Measurements from ENCODE around the gene CTPS1. TPM values are rescaled to one million over a fixed set of nuclear protein-coding genes. Genes with fewer than 3 reads are reported as not detected.

The CTPS1 gene
- total RNA-seq, 2 donors from 2014 or later, result 14.1 to 25.5 TPM

DNA sequence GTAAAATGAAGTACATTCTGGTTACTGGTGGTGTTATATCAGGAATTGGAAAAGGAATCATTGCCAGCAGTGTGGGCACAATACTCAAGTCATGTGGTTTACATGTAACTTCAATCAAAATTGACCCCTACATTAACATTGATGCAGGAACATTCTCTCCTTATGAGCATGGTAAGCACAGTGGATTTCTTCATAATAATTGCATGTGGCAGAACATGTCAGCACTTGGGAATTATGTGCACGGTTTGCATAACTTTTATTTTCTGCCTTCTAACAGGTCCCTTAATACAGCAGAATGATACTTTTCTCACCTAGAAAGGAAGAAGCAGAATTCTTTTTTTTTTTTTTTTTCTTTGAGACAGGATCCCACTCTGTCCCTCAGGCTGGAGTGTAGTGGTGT lies 3.8 kb downstream of the CTPS1 start:
- no peak for DNase-seq
- Histone ChIP-seq H3K4me1 (no peaks in the 10 kb centered on the region), H3K36me3 (no peaks in the 10 kb centered on the region), H3K9ac (ENCODE audit: low read depth in 2 of 2, low read length in 2 of 2) (no peak overlapping the region), H3K9me3 (no peaks in the 10 kb centered on the region), H3K27me3 (no peaks in the 10 kb centered on the region), H3K27ac (no peak overlapping the region), H3K4me3 (no peak overlapping the region)
- TF ChIP-seq, protein P1, sequence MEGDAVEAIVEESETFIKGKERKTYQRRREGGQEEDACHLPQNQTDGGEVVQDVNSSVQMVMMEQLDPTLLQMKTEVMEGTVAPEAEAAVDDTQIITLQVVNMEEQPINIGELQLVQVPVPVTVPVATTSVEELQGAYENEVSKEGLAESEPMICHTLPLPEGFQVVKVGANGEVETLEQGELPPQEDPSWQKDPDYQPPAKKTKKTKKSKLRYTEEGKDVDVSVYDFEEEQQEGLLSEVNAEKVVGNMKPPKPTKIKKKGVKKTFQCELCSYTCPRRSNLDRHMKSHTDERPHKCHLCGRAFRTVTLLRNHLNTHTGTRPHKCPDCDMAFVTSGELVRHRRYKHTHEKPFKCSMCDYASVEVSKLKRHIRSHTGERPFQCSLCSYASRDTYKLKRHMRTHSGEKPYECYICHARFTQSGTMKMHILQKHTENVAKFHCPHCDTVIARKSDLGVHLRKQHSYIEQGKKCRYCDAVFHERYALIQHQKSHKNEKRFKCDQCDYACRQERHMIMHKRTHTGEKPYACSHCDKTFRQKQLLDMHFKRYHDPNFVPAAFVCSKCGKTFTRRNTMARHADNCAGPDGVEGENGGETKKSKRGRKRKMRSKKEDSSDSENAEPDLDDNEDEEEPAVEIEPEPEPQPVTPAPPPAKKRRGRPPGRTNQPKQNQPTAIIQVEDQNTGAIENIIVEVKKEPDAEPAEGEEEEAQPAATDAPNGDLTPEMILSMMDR (IDR thresholded peaks at IDR 0.05), result no peak
- intact Hi-C loops (cut with DNase I), result no loop called here

DNA sequence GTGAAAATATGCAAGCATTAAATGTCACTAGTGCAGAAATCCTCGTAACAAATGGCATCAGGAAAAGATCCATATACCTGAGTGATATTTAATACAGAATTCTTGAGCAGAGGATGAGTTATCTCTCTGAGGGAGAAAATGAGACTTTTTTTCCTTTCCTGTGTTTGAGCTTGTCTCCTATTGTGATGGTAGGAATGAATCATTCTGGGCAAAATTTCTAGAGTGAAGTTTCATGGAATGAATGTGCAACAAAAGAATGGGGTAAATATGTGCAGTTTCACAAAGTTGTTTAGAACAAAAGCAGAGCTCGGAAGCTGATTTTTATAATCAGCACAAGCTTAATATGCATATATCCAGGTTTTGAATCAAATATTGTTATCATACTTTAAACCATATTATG lies 4.6 kb downstream of the CTPS1 start:
- no peaks in the 10 kb centered on the region for H3K4me1 ChIP-seq
- intact Hi-C loops (cut with DNase I), result no loop called here
- no peaks in the 10 kb centered on the region for H3K9me3 ChIP-seq
- peaks cover 3% of the 10 kb centered on the region for H3K36me3 ChIP-seq
- H3K9ac ChIP-seq (ENCODE audit: low read depth in 2 of 2, low read length in 2 of 2), result no peak overlapping the region
- no peaks in the 10 kb centered on the region for H3K27me3 ChIP-seq
- no peak overlapping the region for H3K27ac ChIP-seq
- H3K4me3 ChIP-seq, result no peak overlapping the region
- DNase-seq, result no peak
- TF ChIP-seq, protein P1 (IDR thresholded peaks at IDR 0.05), result no peak

DNA sequence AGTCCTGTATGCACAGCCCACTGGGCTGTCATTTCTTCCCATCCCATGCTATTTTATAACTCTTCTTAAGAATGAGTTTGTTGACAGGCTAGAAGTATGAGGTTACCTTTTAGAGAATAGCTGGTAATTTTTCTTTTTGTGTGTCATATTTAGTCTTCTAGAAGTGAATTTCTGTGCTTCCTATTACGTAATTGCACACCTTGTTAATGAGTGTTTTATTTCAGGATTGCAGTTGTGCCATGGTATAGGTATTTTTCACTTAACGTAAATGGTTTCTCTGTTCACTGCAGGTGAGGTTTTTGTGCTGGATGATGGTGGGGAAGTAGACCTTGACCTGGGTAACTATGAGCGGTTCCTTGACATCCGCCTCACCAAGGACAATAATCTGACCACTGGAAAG lies 5.0 kb downstream of the CTPS1 start:
- no peak for DNase-seq
- Histone ChIP-seq H3K9ac (ENCODE audit: low read depth in 2 of 2, low read length in 2 of 2) (no peak overlapping the region), H3K27ac (no peak overlapping the region), H3K4me3 (no peak overlapping the region), H3K9me3 (no peaks in the 10 kb centered on the region), H3K36me3 (peaks cover 8% of the 10 kb centered on the region), H3K4me1 (no peaks in the 10 kb centered on the region), H3K27me3 (no peaks in the 10 kb centered on the region)
- TF ChIP-seq, protein P1 (IDR thresholded peaks at IDR 0.05), result no peak
- intact Hi-C loops (cut with DNase I), result no loop called here

DNA sequence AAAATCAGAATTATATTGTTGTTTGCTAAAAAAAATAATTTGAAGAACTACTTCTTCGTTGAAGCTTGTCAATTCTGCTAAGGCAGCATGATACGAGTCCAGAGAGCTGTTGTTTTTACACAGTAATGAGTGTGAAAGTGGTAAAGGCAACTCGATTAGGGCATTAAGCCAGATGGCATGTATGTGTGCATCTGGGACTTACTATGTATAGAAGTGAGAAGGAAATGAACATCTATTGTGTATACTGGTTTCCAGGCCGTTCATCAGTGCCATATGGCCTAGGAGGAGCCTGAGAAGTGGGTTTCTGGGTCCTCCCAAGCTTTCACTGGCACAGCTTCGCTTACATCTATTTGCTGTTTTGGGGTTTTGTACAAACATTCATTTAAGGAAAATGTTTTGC lies 5.7 kb downstream of the CTPS1 start:
- no peak overlapping the region for H3K9ac ChIP-seq (ENCODE audit: low read depth in 2 of 2, low read length in 2 of 2)
- H3K27me3 ChIP-seq, result no peaks in the 10 kb centered on the region
- H3K27ac ChIP-seq, result no peak overlapping the region
- no peaks in the 10 kb centered on the region for H3K9me3 ChIP-seq
- H3K4me3 ChIP-seq, result no peak overlapping the region
- H3K4me1 ChIP-seq, result no peaks in the 10 kb centered on the region
- intact Hi-C loops (cut with DNase I), result no loop called here
- TF ChIP-seq, protein P1 (IDR thresholded peaks at IDR 0.05), result no peak
- no peak for DNase-seq
- peaks cover 8% of the 10 kb centered on the region for H3K36me3 ChIP-seq

DNA sequence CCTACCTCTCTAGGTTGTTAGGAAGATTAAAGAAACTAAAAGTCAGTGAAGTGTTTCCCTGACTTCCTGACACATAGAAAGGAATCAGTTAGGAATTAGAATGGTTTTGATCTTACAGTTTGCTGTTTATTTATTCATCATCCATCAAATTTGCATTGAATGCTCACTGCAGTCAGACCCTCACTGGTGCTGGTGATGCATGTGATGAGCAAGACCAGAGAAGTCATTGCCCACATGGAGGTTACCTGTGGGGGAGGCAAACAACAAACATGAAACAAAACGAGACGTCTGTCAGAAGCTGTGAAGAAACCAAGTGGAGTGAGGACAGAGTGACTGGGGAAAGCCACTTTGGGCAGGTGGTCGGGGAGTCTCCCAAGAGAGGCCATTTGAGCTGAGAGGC lies 6.4 kb downstream of the CTPS1 start:
- H3K9me3 ChIP-seq, result no peaks in the 10 kb centered on the region
- TF ChIP-seq, protein P1 (IDR thresholded peaks at IDR 0.05), result no peak
- peaks cover 8% of the 10 kb centered on the region for H3K36me3 ChIP-seq
- no peak overlapping the region for H3K4me3 ChIP-seq
- no peaks in the 10 kb centered on the region for H3K4me1 ChIP-seq
- intact Hi-C loops (cut with DNase I), result no loop called here
- H3K9ac ChIP-seq (ENCODE audit: low read depth in 2 of 2, low read length in 2 of 2), result no peak overlapping the region
- no peak for DNase-seq
- H3K27me3 ChIP-seq, result no peaks in the 10 kb centered on the region
- no peak overlapping the region for H3K27ac ChIP-seq

DNA sequence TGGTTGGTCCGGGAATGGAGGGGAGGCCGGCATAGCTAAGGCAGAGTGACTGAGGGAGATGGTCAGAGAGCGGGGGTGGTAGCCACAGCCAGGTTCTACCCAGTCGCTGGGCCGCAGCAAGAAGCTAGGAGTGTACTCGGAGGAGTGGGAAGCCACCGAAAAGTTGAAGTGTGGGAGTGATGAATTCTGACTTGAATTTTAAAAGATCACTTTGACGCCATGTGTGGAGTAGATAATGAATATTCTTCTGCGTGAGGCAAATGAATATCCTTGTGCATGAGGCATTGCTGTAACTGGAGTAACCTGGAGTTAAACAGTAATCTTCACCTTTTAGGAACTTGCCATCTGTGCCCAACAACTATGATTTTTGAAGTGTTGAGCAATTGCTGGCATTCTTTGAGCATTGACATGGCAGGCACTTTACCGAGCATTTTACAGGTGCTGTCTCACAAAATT lies 6.9 kb downstream of the CTPS1 start:
- Histone ChIP-seq H3K4me1 (no peaks in the 10 kb centered on the region), H3K36me3 (peaks cover 8% of the 10 kb centered on the region), H3K27me3 (no peaks in the 10 kb centered on the region), H3K4me3 (no peak overlapping the region), H3K9me3 (no peaks in the 10 kb centered on the region), H3K9ac (ENCODE audit: low read depth in 2 of 2, low read length in 2 of 2) (no peak overlapping the region), H3K27ac (no peak overlapping the region)
- DNase-seq, result no peak
- intact Hi-C loops (cut with DNase I), result no loop called here
- TF ChIP-seq, protein P1 (IDR thresholded peaks at IDR 0.05), result no peak

Data from colonic mucosa (tissue), 4 donors.